Activated T-cell treated with anti-CD3 and anti-CD28 coated beads for 1 hour (primary cell): ENCODE data around the gene KRTAP5-9.
"Not testable (repeated sequence)": the region's sequence is repeated elsewhere in the genome, so short reads cannot be mapped to it uniquely, and the experiment has no call there.

Experiments
- DNase-seq: peaks from one replicate; pipeline ENCODE4 v3.0.0-alpha.2; 2020; ENCODE audit warnings: low read depth

Gene KRTAP5-9, protein sequence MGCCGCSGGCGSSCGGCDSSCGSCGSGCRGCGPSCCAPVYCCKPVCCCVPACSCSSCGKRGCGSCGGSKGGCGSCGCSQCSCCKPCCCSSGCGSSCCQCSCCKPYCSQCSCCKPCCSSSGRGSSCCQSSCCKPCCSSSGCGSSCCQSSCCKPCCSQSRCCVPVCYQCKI

GRCh38 chr11:71548120-71548519, at the start of gene KRTAP5-9:
KRTAP5-9 (plus strand) TSS chr11:71548420; CDS start chr11:71548658, 238 bp downstream.
- DNase-seq = no peak

DNA sequence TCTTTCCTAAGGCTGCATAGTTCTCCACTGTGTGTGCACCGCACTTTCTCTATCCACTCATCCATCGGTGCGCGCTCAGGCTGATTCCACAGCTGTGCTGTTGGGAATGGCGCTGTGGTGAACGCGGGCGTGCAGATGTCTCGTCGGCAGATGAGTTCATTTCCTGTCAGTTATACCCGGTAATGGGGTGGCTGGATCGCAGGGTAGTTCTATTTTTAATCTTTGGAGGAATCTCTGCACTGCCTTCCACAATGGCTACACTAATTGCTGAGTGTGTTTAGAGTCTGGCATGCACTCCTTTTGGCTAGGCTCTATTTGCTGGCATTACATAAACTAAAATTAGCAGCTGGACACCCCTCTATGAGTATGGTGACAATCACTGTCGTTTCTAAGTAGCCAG, 49.1 kb upstream of the KRTAP5-9 start:
- no peak for DNase-seq

DNA sequence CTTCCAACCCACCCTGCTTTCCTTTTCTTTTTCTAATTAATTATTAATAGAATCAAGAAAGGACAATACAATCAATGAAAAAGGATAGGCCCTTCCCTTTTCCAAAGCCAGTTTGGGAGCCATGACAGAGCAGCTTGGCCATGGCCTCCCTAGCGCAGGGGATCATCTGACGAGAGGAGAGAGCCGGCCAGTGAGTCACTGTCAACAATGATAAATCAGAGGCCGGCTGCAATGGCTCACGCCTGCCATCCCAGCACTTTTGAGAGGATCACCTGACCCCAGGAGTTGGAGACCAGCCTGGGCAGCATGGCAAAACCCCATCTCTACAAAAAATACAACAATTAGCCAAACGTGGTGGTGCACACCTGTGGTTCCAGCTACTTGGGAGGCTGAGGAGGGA, 48.7 kb upstream of the KRTAP5-9 start:
- DNase-seq = no peak

DNA sequence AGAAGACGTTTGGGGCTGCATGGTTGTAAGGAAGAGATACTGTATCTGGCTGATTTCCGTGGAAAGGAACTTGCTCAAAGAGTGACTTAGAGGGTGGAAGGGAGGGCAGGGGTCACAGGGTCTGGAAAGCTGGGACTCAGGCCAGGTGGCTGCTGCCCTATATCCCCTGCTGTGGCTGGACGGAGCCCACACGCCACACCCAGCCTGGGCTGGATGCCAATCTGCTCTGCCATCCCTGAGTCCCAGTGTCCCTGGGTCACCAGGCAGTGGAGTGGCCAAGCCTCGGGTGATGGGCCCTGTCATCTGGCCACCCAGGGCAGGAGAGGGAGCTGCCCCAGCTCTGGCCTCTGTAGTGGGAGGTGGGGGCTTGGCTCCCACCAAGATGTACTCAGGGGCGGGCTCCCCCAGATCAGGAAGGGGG, 47.6 kb upstream of the KRTAP5-9 start:
- DNase-seq = no peak

DNA sequence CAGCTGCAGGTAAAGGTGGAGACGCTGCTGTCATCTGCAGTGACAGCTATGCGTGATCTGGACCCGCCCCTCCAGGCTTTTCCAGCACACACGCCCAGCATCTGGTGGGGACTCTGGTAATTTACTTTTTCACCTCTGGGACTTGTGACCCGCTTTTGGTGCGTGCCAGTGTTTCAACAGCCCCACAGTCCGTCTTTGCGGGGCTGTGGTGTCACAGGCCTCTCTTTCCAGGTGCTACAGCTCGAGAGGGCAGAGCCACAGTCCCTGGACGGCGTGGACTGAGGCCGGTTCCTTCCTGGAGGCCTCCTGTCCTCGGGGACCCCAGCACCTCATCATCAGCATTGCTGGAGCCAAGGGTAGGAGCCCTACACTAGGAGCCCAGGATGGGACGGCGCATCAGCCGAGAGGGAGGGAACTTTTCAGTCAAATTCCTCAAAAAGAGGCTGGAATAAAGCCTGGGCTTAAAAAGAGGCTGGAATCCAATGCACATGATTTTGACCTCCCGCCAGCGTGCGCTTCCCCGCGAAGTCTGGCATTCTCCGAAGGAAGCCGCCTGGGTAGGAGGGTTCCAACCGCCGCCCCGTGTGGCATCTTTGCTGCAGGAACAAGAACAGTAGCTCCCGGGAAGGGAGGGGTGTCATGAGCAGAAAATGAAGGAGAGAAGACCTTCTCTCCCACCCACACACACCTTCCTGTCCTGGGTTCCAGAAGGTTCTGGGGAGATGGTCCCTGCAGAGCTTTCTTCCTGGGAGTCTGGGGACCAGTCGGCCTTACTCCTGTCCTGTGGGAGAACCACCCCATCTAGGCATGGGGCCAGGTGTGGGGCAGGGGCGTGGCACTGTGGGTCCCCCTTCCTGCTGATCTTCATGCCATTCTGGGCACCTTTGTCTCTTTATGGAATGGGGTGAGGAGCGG, 46.9 kb upstream of the KRTAP5-9 start:
- DNase-seq = no peak

DNA sequence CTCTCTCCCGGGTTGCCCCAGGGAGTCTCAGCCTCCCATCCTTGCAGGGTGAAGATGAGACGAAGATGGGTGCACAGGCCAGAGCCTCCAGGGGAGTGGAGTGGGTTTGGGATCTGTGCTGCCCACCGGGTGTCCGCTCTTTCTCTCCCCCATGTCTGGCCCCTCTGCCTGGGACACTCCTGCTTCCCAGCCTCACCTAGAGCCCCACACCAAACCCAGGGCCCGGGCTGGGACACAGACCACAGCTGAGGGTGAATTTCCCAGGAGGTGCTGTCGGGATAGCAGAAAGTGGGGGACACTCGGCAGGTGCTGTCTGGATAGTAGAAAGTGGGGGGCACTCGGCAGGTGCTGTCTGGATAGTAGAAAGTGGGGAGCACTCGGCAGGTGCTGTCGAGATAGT, 46.2 kb upstream of the KRTAP5-9 start:
- no peak for DNase-seq

DNA sequence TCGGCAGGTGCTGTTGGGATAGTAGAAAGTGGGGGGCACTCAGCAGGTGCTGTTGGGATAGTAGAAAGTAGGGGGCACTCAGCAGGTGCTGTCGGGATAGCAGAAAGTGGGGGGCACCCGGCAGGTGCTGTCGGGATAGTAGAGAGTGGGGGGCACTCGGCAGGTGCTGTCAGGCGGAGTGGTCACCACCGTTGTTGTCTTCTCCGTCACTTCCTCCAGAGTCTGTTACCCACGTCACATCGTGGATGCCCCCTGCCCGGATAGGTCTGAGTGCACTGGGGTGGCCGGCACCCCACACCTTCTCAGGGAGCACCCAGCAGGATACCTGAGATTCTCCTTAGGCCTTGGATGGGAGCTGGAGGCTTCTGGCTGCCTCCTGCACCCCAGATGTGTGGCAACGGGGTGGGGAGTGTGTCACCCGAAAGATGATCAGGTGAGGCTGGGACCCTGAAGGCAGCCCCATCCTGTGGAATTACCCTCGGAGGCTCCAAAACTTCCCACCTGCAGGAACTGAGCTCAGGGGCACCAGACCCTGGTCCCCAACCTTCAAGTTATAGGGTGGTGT, 45.3 kb upstream of the KRTAP5-9 start:
- no peak for DNase-seq

DNA sequence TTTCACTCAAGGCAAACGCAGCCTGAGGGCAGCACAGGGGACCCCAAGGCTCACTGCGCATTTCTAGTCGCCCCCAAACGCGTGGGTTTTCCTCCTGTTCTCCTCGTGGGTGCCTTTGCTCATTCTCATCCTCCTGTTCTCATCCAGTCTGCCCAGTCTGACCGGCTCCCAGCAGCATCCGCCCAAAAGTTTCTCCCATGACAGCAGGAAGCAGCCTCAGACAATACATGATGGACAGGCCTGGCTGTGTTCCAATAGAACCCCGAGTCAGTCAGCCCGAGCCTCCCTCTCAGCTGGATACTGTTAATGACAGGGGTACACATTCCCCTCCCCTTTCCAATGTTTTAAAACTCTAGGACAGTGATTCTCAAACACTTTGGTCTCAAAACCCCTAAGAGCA, 43.7 kb upstream of the KRTAP5-9 start:
- no peak for DNase-seq

GRCh38 chr11:71505001-71505400, 43.2 kb upstream of the KRTAP5-9 start:
- no peak for DNase-seq

GRCh38 chr11:71505781-71506180, 42.4 kb upstream of the KRTAP5-9 start:
- DNase-seq = no peak

- no peak for DNase-seq
Measured at GRCh38 chr11:71507102-71507501, 41.1 kb upstream of the KRTAP5-9 start.

DNA sequence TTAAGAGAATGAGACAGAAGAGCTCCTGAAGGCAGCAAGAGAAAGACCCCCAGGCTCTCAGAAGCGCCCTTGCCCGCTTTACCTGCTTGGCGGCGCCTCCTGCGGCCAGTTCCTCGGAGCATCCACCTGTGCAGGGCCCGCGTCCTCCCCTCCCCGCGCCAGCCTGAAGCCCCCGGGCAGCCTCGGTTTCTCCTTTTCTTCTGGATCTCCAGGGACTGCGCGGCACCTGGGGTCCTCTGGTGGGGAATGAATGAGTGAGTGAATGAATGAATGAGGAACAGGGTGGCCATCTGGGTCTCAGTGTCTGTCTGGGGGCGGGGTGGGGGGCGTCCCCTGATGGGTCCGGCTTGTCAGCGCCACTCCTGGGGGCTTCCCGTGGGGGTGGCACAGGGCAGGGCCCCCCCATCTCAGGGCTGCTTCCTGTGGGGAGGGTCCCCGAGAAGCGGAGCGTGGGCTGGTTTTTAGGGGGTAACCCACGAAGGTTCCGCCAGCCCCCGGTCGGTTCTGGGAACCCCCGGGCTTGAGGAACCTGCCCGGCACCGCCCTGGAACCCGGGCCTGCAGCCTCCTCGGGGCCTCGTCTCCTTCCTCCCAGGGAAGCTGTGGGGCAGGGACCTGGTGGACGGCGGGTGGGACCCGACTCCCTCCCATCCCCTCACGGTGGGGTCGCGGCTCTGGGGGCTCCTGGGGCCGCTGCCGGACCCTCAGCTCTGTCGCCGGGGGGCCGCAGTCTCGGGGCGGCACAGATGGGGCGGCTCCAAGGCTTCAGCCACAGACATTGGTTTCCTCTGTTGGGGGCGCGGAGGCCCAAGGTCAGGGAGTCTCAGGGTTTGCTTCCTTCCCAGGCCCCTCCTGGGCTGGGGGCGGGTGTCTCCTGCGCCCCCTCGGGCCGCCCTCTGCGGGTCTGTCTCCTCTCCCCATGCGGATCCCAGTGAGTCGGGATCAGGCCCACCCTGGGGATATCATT, 29.4 kb upstream of the KRTAP5-9 start:
- no peak for DNase-seq

DNA sequence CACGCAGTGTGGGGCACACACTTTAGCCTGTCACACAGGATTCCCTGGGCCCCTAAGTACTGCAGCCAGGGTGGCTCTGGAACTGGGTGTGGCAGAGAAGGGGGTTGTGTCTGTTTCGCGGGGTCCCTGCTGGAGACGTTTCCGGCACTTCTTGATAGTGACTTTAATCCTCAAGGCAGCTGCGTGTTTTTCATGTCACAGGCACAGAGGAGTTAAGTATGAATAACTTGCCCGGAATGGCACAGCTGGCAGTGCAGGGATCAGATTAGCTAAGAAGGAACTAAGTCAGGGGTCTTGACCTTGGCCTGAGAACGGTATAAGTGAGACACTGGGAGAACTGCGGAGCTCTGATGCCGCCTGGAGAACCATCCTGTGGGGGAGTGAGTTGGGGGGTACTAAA, 28.7 kb upstream of the KRTAP5-9 start:
- DNase-seq = no peak

- DNase-seq = no peak
Measured at GRCh38 chr11:71525188-71525937, 22.9 kb upstream of the KRTAP5-9 start.

GRCh38 chr11:71525938-71526495, 22.2 kb upstream of the KRTAP5-9 start:
- no peak for DNase-seq

DNA sequence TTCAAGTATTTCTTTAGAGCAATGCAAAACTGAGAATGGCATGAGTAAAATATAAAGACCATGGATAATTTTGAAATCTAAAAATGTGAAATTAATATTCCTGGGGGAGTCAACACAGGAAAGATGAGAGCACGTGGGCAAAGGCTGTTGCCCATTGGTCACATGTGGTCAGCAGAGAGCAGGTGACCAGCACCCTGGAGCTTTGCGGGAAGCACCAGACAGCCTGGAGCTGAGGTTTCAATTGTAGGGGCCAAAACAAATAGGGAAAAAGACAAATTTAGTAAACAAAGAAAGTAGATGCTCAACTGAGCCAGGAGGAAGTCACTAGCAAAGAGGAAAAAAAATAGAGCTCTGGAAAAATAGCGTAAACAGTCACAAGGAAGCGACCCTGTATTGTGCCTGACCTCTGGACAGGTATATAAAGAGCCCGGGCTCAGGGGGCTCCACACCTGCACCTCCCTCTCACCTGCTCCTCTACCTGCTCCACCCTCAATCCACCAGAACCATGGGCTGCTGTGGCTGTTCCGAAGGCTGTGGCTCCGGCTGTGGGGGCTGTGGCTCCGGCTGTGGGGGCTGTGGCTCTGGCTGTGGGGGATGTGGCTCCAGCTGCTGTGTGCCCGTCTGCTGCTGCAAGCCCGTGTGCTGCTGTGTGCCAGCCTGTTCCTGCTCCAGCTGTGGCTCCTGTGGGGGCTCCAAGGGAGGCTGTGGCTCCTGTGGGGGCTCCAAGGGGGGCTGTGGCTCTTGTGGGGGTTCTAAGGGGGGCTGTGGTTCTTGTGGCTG, 21.2 kb upstream of the KRTAP5-9 start, which contains the start of gene KRTAP5-7:
TSS of gene KRTAP5-7 (plus strand) at position 472 of the 780 bp plus-strand sequence. CDS start at position 506, 34 bp downstream.
- not testable (repeated sequence) for DNase-seq

DNA sequence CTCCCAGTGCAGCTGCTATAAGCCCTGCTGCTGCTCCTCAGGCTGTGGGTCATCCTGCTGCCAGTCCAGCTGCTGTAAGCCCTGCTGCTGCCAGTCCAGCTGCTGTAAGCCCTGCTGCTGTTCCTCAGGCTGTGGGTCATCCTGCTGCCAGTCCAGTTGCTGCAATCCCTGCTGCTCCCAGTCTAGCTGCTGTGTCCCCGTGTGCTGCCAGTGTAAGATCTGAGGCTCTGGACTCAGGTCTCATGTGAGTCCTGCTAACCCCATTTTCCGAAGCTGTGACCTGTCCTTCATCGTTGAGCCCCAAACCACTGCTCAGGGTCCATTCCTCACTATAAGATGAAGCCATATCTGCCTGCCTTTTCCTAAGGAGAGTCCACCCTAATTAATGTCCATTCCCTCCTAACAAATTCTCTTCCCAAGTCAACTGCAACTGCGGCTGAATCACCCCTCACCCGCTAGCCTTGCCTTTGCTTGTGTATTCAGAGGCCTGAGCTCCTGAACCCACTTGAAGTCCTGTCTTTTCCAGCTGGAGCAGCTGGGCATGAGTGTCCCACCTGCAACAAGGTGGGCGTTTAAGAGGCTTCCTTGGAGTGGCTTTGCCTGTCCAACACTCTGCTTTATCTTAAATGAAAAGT, 20.5 kb upstream of the KRTAP5-9 start:
- no peak for DNase-seq

DNA sequence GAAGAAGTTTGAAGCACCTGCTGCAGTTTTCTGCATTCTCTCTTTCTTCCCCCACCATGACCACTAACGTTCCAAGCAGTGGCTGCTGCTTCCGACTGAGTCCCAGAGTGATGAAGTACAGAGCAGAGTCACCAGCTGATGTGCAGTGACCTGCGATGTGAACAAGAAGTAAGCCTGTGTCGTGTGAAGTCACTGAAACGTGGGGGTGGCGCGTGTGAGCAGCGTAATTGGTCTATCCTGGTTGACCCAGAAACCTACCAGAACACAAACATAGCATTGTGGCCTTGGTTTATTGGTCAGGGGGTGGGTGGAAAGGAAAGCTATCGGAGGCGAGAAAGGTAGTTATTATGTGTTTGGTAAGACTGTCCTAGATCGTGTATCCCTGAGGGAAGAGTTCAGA, 17.6 kb upstream of the KRTAP5-9 start:
- no peak for DNase-seq

DNA sequence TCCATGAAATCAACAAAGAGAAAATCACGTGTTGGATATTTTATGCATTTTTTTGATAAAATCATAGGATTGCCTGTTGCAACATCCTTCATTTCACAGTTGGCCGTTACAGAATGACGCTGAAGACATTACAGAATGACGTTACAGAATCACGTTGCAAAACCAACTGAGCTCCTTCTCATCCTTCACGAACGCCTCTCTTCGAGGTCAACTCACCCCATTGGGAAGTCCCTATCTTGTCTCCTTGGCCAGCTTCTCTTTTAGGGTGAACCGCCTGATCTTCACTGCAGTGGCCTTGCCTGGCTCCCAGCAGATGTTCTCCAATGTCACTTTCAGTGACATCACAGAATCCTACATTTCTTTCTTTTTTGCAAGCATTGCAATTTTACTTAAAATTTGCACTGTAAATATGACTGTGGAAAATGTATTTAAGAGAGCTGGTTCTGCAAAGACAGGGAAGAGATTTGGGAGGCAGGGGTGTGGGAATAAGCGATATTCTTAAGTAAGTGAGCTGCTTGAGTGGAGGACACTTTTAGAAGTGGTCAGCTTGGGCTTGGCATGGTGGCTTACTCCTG, 16.1 kb upstream of the KRTAP5-9 start:
- DNase-seq = no peak
